Endometrial microvascular endothelial cells (primary cell): ENCODE results near the gene JAG1. TPM values are rescaled to one million over a fixed set of nuclear protein-coding genes. Genes with fewer than 3 reads are reported as not detected.

Experiments
- in situ Hi-C: cut with HindIII; loops from 2 replicates; pipeline ENCODE4 v1.10.0; 2017; ENCODE audit warnings: low sequenced_read_pairs, low pct_unique_long_range_greater_than_20kb; ENCODE audit errors: inconsistent ontology term
- total RNA-seq: library from RNA; depleted of rRNA; stranded (reverse); fragments of >200 nt; gene quantifications from one replicate; pipeline ENCODE4 v1.2.3, GENCODE V29; 2015; ENCODE audit errors: inconsistent ontology term

The JAG1 gene
- total RNA-seq, 1 donor from 2014 or later = 58.1 TPM

DNA sequence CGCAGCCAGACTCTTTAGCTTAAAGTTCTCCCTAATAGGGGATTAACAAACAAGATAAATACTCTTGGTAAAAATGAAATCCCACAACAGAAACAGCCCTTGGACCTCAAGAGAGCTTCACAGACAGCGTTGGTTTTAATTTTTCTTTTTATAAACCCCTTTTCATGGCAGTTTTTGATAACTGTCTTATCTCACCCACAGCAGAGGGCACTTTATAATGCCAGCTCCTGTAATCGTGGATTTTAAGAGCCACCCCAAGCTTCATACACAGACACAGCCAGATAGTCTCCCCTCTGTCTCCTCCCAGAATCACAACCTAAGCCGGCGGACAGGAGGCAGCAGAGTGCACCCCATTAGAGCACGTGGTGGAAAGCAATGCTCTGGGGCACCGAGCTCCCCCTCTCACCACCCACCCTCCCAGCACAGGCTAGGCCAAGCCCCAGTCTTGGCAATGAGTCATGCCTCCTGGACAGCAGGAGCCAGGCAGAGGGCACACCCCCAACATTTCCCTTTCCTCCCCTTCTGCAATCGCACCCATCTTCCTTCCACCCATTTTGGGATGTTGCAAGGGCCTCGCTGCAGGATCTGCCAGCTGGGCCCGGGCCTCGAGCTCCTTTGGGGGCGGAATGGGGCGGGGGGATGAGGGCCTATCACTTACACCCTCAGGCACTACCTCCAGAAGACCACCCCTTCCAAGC, 2.4 kb downstream of the JAG1 start:
- in situ Hi-C loops = no loop called here

DNA sequence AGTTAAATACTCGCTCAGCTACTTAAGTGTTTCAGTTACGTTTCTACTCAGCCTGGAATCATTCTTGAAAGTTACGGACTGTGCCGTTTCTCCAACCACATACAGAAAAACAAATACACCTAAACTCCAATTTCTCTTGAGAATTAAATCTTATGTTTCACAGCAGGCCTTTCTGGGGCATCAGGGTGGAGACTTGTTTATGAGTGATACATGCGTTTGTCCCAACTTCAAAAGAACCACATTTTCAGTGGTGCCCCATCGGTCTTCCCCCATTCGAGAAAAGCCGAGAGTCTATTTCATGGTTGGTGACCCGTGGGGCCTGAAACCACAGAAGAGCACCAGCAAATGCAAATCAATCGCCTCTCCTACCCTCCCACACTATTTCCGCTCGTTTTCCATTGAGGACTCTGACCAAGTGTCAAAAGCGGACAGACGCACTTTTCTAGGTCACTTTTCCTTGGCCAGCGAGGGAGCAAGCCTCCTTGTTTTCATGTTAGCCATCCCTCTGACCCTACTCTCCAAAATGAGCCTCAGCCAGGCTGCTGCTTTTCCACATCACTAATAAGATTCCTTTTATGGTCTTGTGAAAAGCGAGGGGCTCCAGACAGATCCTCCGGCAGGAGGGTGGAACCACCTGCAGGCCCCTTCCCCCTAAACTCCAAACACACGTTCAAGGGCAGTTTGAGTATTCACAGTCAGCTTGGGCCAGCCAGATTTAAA, 3.1 kb downstream of the JAG1 start:
- in situ Hi-C loops = no loop called here

DNA sequence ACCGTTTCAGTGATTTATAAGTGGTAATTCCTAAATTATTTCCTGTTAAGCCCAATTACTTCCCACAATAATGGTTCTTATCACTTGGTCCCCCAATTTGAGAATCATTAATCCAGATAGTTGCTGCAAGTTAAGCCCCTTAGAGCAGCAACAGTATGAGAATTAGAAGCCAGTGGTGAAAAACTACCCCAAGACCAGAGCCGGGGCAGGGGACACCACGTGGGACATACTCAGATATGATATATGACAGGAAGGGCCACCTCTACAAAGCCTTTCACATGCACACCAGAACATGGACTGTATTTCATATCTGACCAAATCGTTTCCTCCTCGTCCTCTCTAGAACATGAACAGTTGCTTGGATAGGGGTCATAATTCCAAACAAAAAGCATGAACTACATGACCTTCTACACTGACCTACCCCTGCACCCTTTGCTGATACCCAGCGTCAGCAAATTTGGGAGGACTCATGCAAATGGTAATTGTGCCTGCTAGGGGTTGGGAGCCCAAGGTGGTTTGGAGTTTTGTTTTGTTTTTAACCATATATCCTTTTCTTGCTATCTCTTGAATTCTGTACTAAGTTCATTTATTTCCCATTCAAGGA, 3.9 kb downstream of the JAG1 start:
- in situ Hi-C loops = no loop called here

DNA sequence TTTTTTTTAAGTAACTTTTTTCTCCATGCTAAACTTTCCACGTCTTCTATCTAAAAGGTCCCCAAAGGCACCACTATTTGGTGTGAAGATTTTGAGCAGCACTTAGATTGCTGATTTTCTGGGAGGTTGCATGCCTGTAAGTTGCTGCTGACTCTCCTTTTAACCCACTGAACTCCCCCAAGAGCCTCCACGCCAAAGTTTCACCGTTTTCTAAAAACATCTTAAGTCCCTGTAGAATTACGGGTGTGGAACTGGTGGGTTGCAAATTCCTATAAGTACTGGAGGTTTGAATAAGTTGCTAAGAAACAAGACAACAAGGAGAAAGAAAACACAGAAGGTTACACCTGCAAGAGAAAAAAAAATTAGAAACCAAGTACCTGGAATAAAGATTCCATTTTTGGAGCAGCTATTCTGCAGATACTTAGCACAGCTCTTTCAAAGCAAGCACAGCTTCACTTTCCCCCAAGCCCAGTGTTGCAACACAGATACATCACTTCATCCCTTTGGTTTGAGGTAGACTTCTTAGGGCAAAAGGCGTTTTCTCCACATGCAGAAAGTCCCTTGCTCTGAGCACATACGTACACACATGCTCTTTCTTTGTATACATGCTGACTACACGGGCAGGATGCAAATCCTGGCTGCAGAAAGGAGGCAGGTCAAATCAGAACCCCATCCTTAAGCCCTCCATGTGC, 5.0 kb downstream of the JAG1 start:
- in situ Hi-C loops = no loop called here

DNA sequence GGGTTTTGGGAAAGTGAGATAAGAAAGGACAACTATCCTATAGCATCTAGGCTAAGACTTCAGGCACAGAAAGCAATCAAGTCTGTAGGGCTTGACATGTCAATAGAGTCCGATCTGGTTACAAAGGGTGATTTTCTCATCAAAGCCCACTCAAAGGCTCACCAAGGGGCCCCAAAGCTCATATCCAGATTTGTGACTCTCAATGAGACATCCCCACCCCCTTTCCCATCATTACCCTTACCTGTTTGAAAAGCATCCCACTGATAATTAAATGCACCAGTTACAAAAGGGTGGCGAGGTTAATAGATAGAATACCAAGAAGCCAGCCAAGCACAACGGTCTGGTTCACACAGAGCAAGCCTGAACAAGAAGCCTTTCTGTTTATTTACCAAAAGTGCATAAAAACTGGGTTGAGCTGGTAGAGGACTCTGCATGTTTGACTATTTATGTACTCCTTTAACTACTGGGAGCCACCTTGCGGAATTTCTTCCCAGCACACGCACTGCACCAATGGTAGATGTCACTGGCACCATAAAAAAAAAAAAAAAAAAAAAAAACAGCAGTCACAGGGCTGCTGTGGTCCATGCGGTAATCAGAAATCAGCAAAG, 6.1 kb downstream of the JAG1 start:
- in situ Hi-C loops = no loop called here

DNA sequence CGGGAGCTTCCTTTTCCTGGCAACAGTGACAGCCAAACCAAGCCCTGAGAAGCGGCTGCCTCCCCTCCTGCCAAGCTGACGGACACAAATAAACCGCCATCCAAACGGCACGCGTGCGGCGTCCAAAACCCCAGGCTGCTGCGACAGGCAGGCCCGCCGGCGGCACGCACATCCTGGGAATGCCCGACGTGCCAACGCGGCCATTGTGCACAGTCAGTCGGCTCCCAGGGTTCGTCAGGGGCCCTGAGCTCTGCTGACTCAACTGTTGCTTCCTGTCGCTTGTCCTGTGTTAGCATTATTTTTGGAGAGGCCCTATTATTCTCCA, 6.8 kb downstream of the JAG1 start:
- in situ Hi-C loops = no loop called here

DNA sequence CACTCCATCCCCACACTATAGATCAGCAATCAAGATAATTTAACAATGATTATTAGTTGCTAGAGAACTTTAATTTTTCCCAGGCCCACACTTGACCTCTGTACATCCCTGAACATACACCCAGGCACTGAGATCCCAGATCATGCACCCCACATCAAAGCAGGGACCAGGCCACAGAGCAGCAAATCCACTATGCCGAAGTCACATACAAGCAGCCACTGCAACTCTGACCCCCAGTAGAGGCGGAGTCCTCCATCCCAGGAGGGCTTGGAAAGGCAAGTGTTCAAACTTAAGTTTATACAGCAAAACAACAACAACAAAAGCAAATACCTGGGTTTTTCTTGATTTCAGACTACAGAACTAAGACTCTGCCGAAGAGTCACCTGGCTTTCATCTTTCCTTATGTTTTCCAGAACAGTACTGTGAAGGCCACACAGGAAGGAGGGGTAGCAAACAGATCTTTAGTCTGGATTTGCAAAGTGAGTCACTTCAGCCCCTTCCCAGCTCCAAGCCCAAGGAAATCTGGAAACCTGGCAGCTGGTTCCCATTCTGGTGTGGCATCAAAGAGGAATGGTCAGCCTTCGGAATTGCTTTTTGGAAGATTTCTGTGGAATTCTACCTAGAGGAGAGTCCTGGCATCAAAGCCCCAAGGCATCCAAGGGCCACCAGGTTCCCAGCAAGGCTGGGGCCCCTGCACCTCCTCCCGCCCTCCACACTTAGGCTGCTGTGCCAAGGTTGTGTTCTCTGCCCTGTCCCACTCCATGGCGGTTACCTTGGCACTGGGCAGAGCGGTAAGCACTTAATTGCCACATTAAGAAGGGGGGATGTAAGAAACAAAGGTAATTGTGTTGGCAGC, 7.3 kb downstream of the JAG1 start:
- in situ Hi-C loops = no loop called here

DNA sequence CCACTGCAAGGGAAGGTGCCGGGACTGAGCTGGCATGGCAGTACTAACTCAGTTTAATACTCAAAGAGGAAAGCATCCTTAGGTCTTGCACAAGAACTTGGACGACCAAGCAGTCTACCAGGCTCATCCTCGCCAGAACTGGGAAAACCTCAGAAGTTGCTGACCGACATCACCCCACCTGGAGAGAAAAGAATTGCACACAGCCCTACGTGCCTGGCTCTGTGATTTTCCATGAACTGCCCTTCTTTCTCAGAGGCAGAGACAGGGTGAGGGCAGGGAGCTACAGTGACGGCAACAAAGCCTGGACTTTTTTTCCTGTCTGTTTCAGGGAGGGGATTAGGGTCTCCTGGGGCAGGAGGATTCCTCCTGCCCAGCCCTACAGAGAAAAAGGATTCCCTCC, 8.0 kb downstream of the JAG1 start:
- in situ Hi-C loops = no loop called here

DNA sequence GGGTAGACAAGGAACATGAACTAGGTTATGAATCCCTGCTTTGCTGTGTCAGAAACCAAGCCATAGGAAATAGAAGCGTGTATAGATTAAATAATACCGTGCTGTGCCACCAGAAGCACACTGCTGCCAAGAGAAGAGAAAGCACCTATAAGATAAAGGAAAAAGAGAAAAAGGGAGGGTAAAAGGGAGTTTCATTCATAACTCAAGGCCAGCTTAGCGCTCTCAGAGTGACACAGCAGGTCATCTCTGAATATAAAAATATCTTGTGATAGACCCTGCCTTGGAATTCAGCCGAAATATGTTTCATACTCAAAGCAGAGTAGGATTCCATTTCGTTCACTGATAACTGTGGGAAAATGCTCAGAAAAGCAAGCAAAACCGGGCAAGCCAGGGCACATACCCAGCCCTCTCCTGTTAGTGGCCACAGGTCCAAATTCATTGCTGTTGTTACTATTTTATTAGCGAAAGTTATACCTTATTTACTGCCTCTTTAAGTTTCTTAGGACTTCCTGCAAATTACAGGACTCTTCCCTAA, 8.7 kb downstream of the JAG1 start:
- in situ Hi-C loops = no loop called here

DNA sequence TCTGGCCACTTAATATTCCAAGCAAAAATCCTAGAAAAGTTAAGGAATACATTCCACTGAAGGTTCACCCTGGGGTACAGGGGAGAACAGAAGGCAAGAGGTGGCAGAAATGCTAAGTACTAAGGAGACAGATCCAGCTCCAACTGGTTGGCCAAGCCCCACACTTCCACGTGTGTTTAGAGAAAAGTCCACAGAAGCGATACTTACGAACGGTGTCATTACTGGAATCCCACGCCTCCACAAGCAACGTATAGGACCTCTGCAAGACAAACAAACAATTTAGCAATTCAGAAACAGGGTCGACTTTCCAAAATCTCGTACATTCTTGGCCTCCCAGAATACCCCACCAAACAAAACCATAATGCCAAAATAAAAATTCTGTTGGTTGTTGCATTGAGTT, 10.0 kb downstream of the JAG1 start:
- in situ Hi-C loops = no loop called here

DNA sequence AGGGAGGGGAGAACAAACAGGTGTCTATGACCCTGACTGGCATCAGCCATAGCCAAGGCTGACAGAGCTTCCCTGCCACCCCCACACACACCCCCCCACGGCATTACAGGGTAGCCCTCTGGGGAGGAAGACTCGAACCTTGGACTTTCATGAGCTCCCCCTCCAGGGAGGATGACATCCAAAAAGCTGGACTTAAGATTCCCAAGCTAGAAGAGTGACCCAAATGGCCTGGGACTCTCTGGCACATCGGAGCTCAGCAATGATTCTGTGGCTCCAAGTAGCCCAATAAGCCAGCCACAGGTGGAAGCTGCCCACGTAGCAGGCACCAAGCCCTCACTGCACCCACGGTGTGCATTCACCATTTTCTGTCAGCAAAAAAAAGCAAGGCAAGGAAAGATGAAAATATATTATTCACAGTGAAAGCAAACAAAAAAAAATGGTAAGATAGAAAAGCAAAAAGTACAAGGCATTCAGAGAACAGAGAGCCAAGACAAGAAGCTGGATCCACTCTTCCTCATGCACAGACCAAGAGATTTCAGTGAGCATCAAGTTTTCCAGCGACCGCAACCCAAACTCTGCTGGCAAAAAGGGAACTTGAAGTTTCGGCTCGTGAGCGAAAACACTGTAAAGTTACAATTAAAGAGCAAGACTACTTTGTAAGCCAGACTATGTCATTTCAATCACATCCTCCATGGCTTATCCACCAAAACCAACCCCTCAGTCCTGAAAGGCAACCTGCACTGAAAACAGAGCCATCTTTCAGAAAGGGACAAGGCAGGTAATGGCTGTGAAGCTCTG, 10.9 kb downstream of the JAG1 start:
- in situ Hi-C loops = no loop called here

DNA sequence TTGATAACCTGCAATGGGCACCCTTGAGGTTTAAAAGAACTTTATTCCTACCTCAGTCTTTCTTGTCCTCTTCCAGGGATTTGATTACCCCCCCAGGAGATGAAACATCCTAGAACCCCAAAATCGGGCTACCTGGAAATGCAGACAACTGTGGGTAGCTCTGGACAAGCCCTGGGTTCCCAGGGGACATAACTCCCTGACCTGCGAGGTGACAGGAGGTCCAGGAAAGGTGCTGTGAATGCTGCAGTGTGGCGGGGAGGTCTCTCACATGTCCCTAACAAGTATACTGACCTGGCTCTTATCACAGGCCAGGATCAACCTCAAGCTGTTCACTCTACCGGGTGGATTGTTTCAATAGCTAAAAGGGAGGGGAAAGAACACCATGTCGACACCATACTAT, 11.6 kb downstream of the JAG1 start:
- in situ Hi-C loops = no loop called here

DNA sequence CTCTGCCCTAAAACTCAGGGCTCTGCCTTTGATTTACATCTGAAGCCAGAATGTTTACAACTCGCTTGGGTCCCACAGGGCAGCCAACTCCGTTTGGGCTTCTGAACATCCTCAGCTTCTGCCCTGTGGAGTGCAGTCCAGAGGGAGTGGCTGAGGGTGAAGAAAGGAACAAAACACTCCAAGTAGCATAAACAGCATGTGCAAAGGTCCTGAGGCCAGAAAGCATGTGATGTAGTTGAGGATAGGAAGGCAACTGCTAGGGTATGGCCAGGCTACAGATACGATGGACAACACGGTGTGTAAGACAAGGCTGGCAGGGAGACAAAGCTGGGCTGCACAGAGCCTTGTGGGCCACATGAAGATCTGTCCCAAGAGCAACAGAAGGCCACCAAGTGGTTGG, 12.5 kb downstream of the JAG1 start:
- in situ Hi-C loops = no loop called here

DNA sequence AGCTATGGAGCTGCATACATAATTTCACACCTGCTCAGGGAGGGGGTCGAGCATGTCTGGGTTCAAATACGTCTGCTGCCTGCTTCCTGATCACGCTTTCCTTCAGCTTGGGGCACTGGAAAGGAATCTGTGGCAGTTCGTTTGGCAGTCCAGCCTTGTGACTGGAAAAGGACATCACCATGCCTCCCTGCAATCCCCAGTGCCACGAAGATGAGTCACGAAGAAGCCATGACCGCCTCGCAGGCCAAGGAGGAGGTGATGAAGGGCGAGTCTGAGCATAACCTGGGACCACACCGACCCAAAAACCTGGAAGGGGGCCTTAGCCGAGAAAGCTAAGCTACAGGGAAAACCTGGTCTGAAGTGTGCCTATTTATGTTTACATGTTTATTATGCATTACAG, 13.1 kb downstream of the JAG1 start:
- in situ Hi-C loops = no loop called here

DNA sequence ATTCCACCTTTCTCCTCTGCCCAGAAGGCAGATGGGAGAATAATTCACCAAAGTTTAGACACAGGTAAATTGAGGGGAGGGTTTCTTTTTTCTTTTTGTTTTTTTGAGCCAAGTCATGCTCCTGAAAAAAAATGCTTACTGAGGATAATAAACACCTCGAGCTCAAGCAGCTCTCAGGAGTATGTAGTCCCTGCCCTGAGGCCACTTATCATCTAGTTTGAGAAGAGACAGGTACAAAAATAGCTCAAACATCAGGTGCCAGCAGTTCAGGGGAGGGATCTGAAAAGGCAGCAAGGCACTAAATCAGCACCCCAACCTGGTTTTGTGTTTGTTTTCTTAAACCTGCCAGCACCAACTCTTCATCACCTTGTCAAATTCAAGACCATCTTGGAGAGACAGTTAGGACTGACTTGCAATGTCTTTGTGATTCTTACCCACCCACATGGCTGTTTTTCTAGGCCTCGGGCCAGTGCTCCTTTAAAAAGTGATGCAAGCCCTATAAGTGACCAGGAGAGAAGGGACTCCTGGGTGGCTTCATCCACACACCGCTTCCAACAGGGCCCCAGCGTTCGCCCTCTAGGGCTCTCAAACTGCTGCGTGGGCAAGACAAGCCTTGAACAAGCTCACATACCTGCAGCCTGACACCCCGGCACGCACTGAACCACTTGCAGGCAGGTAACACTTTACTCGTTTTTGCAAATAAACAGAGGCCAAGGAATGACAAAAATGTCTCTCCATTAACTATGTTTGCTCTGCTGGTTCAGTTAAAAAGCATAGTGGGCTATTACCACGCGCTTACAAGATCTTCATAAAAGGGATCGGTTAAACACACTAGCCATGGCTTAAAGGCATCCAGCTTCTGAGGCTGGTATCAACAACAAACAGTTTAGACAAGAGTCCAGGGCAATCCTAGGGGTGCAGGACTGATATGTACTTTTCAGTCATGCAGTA, 13.9 kb downstream of the JAG1 start:
- in situ Hi-C loops = no loop called here

DNA sequence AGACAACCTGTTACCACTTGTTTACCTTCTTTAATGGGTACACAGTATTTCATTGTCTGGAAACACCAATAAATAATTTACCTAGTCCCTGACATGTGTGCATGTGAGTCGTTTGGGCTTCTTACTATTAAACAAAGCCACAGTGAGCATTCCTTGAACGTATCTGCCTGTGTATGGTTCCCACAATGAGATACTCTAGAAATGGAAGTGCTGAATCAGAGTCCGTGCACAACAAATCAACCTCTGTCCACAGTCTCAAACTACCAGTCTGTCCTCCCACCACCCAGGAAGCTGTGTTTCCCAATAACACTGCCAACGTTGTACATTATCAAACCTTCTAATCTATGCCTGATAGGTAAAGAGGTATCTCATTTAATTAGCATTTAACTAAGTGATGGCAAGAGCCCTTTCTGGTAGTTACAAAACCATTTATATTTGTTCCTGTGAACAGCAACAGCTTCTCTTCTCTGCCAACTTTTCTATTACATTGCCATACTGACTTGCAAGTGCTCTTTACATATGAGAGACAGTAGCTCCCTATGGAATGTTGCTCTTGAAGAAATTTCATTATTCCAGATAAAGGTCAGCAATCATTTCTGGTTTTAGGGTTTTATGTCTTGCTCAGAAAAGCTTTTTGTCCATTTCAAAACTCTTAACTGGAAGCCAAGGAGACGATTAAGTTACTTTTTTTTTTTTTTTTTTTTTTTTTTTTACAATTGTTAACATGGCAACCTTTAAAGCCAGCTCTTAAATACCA, 14.7 kb downstream of the JAG1 start:
- in situ Hi-C loops = no loop called here
